Tibial artery (tissue), 4 donors: ENCODE measurements around the gene BTN1A1.

ENCODE experiments used
- DNase-seq, 2 donors: peaks; one replicate each; pipeline ENCODE4 v3.0.0-alpha.2; 2019
- H3K27ac ChIP-seq, 2 donors: fragments of 200-600 bp; sonication (generic) in 1 of 2; 1 replicate in 1 of 2; 2 replicates in 1 of 2; pipeline ENCODE4 v1.5.1; 2018 to 2019; ENCODE audit warnings: mild to moderate bottlenecking in 1 of 2
- H3K27me3 ChIP-seq, 2 donors: fragments of 200-600 bp; sonication (generic) in 1 of 2; one replicate each; pipeline versions ENCODE4 v1.5.1 to v1.6.0; 2016 to 2019
- H3K36me3 ChIP-seq, 3 donors: fragments of 200-600 bp; sonication (generic) in 2 of 3; one replicate each; pipeline ENCODE4 v1.5.1; 2016 to 2019; ENCODE audit warnings: mild to moderate bottlenecking in 2 of 3
- H3K4me1 ChIP-seq, 4 donors: fragments of 200-600 bp; sonication (generic) in 2 of 4; 1 replicate in 3 of 4; 2 replicates in 1 of 4; pipeline ENCODE4 v1.5.1; 2016 to 2019
- H3K4me3 ChIP-seq, 2 donors: fragments of 200-600 bp; sonication (generic) in 1 of 2; 1 replicate in 1 of 2; 2 replicates in 1 of 2; pipeline ENCODE4 v1.5.1; 2018 to 2019; ENCODE audit warnings: mild to moderate bottlenecking in 2 of 2
- H3K9me3 ChIP-seq, 3 donors: fragments of 200-600 bp; sonication (generic) in 1 of 3; one replicate each; pipeline ENCODE4 v1.5.1; 2016 to 2019
- CTCF ChIP-seq, 2 experiments: fragments of 200-600 bp in 1 of 2; fragments of 450-650 bp in 1 of 2; IDR thresholded peaks; one replicate each; pipeline ENCODE4 v1.5.1; 2017 to 2019; ENCODE audit warnings: antibody characterized with exemption in 2 of 2, mild to moderate bottlenecking in 1 of 2, moderate library complexity in 1 of 2
- intact Hi-C: fragments of 100-400 bp; cut with DNase I; formaldehyde crosslinking; loops from one replicate; pipeline ENCODE4 v1.15.0; 2023; ENCODE audit warnings: low total_unique reads

Gene BTN1A1

GRCh38 chr6:26524722-26525370 is 24.7 kb downstream of the BTN1A1 start:
- Histone ChIP-seq H3K36me3 (no peaks in the 10 kb centered on the region), H3K9me3 (no peaks in the 10 kb centered on the region), H3K4me3 (no peak overlapping the region), H3K27me3 (no peaks in the 10 kb centered on the region), H3K27ac (no peak overlapping the region), H3K4me1 (peaks cover 0 to 11% (median 0%) of the 10 kb centered on the region in 4 donors)
- no peak for DNase-seq
- no peak for TF ChIP-seq CTCF (IDR thresholded peaks at IDR 0.05)
- intact Hi-C loops: no loop called here

- no peak for TF ChIP-seq CTCF (IDR thresholded peaks at IDR 0.05)
- Histone ChIP-seq H3K4me3 (no peak overlapping the region), H3K27ac (no peak overlapping the region), H3K4me1 (peaks cover 0 to 5% (median 0%) of the 10 kb centered on the region in 4 donors), H3K9me3 (no peaks in the 10 kb centered on the region), H3K27me3 (no peaks in the 10 kb centered on the region), H3K36me3 (no peaks in the 10 kb centered on the region)
- DNase-seq: no peak
- intact Hi-C loops: no loop called here
These were observed 25.7 kb downstream of the BTN1A1 start for GRCh38 chr6:26525838-26526237.

GRCh38 chr6:26526928-26527327 is 26.8 kb downstream of the BTN1A1 start:
- no peak for TF ChIP-seq CTCF (IDR thresholded peaks at IDR 0.05)
- no peaks in the 10 kb centered on the region for H3K36me3 ChIP-seq
- intact Hi-C loops: no loop called here
- no peaks in the 10 kb centered on the region for H3K27me3 ChIP-seq
- DNase-seq: no peak
- H3K9me3 ChIP-seq: no peaks in the 10 kb centered on the region
- H3K4me3 ChIP-seq: no peak overlapping the region
- no peak overlapping the region for H3K27ac ChIP-seq
- peaks cover 0 to 3% (median 0%) of the 10 kb centered on the region in 4 donors for H3K4me1 ChIP-seq

GRCh38 chr6:26530203-26530602 is 30.1 kb downstream of the BTN1A1 start:
- no peaks in the 10 kb centered on the region for H3K9me3 ChIP-seq
- H3K27me3 ChIP-seq: no peaks in the 10 kb centered on the region
- no peak overlapping the region for H3K27ac ChIP-seq
- no peaks in the 10 kb centered on the region for H3K36me3 ChIP-seq
- no peak overlapping the region for H3K4me3 ChIP-seq
- no peak for TF ChIP-seq CTCF (IDR thresholded peaks at IDR 0.05)
- H3K4me1 ChIP-seq: peaks cover 0 to 15% (median 0%) of the 10 kb centered on the region in 4 donors
- intact Hi-C loops: loop anchor here (10.0 kb wide), 1 partner anchor 945 kb away; the partner anchor contains the start of gene ZNF184
- no peak for DNase-seq

- Histone ChIP-seq H3K4me3 (no peak overlapping the region), H3K36me3 (no peaks in the 10 kb centered on the region), H3K27me3 (no peaks in the 10 kb centered on the region), H3K4me1 (peaks cover 0 to 32% (median 12%) of the 10 kb centered on the region in 4 donors), H3K9me3 (no peaks in the 10 kb centered on the region), H3K27ac (peak overlapping the region; percentile 74 to 83)
- DNase-seq: no peak
- intact Hi-C loops: loop anchor here (10.0 kb wide), 1 partner anchor 943 kb away; the partner anchor contains the start of gene ZNF184
- TF ChIP-seq CTCF (IDR thresholded peaks at IDR 0.05): no peak
These were observed 31.8 kb downstream of the BTN1A1 start for GRCh38 chr6:26531897-26532296.
